Immature natural killer cell (primary cell): ENCODE results near the gene SPPL3. TPM values are rescaled to one million over a fixed set of nuclear protein-coding genes. Genes with fewer than 3 reads are reported as not detected.

Experiments
- DNase-seq, 3 donors: peaks; one replicate each; pipeline ENCODE4 v3.0.0; 2022; ENCODE audit warnings: mixed read lengths in 1 of 3
- H3K27ac Mint-ChIP-seq, 6 donors: one replicate each; pipeline ENCODE4 v1.8.0; 2020; ENCODE audit warnings: mixed read lengths in 6 of 6, mild to moderate bottlenecking in 5 of 6, inconsistent platforms in 4 of 6, moderate library complexity in 3 of 6
- H3K27me3 Mint-ChIP-seq, 3 donors: one replicate each; pipeline ENCODE4 v1.8.0; 2020 to 2021; ENCODE audit warnings: low read depth in 3 of 3, mild to moderate bottlenecking in 3 of 3, mixed read lengths in 3 of 3, moderate library complexity in 3 of 3, inconsistent platforms in 1 of 3
- H3K36me3 Mint-ChIP-seq, 3 donors: one replicate each; pipeline ENCODE4 v1.8.0; 2020; ENCODE audit warnings: mixed read lengths in 3 of 3, inconsistent platforms in 2 of 3, mild to moderate bottlenecking in 2 of 3
- H3K4me1 Mint-ChIP-seq, 2 donors: one replicate each; pipeline ENCODE4 v1.8.0; 2020; ENCODE audit warnings: inconsistent platforms in 2 of 2, mild to moderate bottlenecking in 2 of 2, mixed read lengths in 2 of 2, moderate library complexity in 1 of 2
- H3K4me3 Mint-ChIP-seq, 5 donors: one replicate each; pipeline ENCODE4 v1.8.0; 2020; ENCODE audit warnings: mild to moderate bottlenecking in 5 of 5, mixed read lengths in 5 of 5, inconsistent platforms in 3 of 5, moderate library complexity in 3 of 5
- H3K9me3 Mint-ChIP-seq, 6 donors: one replicate each; pipeline ENCODE4 v1.8.0; 2020; ENCODE audit warnings: mild to moderate bottlenecking in 6 of 6, mixed read lengths in 6 of 6, inconsistent platforms in 4 of 6, moderate library complexity in 3 of 6
- polyA plus RNA-seq, 3 donors: library from polyadenylated mRNA; unstranded; fragments of 300-500 nt; fragmentation: Illumina TruSeq; gene quantifications; one replicate each; pipeline ENCODE4 v1.2.3, GENCODE V29; 2021

SPPL3 gene
- polyA plus RNA-seq, 3 donors from 2014 or later = 10.2 to 18.8 (median 15.6) TPM

- H3K27me3 Mint-ChIP-seq = no peaks in the 10 kb centered on the region
- peaks cover 50 to 77% of the 10 kb centered on the region in 2 donors for H3K4me1 Mint-ChIP-seq
- peaks cover 0 to 2% (median 0%) of the 10 kb centered on the region in 3 donors for H3K36me3 Mint-ChIP-seq
- H3K9me3 Mint-ChIP-seq = no peaks in the 10 kb centered on the region
- H3K27ac Mint-ChIP-seq = no peak overlapping the region
- DNase-seq = no peak
- H3K4me3 Mint-ChIP-seq = no peak overlapping the region
Observed at GRCh38 chr12:120879718-120880300, 24.3 kb downstream of the SPPL3 start.

GRCh38 chr12:120879102-120879501 lies 25.1 kb downstream of the SPPL3 start:
- Mint-ChIP-seq H3K9me3 (no peaks in the 10 kb centered on the region), H3K4me1 (peaks cover 48 to 73% of the 10 kb centered on the region in 2 donors), H3K27ac (no peak overlapping the region)

DNA sequence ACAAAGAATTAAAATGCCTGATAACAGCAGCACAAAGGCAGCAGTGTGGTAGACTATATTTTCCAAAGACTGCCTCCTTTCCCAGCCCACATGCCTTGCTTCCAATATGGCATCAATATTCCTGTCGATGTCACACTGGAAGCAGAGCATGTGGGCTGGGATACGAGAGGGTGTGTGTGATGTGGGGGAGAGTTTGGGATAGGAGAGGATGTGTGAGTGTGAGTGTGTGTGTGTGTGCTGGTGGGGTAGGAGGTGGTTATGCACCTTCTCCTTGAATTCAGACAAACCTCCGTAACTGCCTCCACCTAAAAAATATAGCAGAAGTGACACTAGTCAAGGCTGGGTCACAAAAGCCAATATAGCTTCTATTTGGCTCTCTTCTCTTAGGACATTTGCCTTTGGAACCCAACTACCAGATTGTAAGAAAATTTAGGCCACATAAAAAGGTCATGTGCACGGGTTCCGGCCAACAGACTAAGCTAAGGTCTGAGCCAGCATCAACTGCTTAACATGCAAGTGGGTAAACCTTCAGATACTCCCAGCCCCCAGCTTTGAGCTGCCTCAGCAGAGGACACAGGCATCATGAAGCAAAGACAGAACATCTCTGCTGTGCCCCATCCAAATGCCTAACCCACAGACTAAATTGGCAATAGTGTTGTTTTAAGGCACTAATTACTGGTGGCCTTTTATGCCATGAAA lies 29.5 kb downstream of the SPPL3 start:
- H3K27me3 Mint-ChIP-seq = peaks cover 0 to 3% (median 0%) of the 10 kb centered on the region in 3 donors
- H3K4me3 Mint-ChIP-seq = no peak overlapping the region
- H3K4me1 Mint-ChIP-seq = peaks cover 49 to 68% of the 10 kb centered on the region in 2 donors
- no peak overlapping the region for H3K27ac Mint-ChIP-seq
- peaks cover 0 to 2% (median 0%) of the 10 kb centered on the region in 3 donors for H3K36me3 Mint-ChIP-seq
- no peaks in the 10 kb centered on the region for H3K9me3 Mint-ChIP-seq
- DNase-seq = no peak

More at GRCh38 chr12:120879102-120879501, 25.1 kb downstream of the SPPL3 start:
- Mint-ChIP-seq H3K36me3 (peaks cover 0 to 2% (median 0%) of the 10 kb centered on the region in 3 donors), H3K27me3 (peaks cover 0 to under 1% (median 0%) of the 10 kb centered on the region in 3 donors), H3K4me3 (no peak overlapping the region)
- no peak for DNase-seq

GRCh38 chr12:120873226-120873625 lies 30.9 kb downstream of the SPPL3 start:
- H3K4me3 Mint-ChIP-seq = peak overlapping the region; percentile 42 to 74 (median 69)
- H3K36me3 Mint-ChIP-seq = no peaks in the 10 kb centered on the region
- peak overlapping the region in 5 of 6 donors; percentile 1 to 30 (median 13) for H3K27ac Mint-ChIP-seq
- H3K4me1 Mint-ChIP-seq = peaks cover 47 to 64% of the 10 kb centered on the region in 2 donors
- peak in 2 of 3 donors; percentile 14 to 24 for DNase-seq
- peaks cover 0 to 3% (median 0%) of the 10 kb centered on the region in 3 donors for H3K27me3 Mint-ChIP-seq
- H3K9me3 Mint-ChIP-seq = no peaks in the 10 kb centered on the region

DNA sequence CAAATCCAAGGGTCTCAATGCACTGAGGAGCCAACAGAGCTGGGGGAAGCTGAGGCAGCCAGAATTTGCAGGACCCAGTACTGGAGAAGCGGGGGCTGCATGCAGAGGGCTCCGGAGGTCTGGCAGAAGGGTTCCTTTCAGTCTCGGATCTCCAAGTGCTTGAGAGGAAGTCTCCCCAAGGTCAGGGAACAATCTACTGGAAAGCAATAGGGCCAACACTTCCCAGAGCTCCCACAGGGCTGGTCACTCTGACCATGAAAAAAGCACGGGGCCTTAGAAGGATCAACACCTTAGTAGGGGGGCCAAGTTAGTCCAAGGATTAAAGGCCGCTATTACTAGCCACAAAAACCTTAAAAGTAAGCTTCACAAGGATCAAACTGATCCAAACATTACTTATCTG lies 31.7 kb downstream of the SPPL3 start:
- H3K27me3 Mint-ChIP-seq = peaks cover 0 to 3% (median 0%) of the 10 kb centered on the region in 3 donors
- peaks cover 47 to 64% of the 10 kb centered on the region in 2 donors for H3K4me1 Mint-ChIP-seq
- peak overlapping the region in 1 of 5 donors; percentile 41 for H3K4me3 Mint-ChIP-seq
- H3K36me3 Mint-ChIP-seq = no peaks in the 10 kb centered on the region
- no peak for DNase-seq
- H3K9me3 Mint-ChIP-seq = no peaks in the 10 kb centered on the region
- H3K27ac Mint-ChIP-seq = peak overlapping the region in 3 of 6 donors; percentile 7 to 26 (median 25)

DNA sequence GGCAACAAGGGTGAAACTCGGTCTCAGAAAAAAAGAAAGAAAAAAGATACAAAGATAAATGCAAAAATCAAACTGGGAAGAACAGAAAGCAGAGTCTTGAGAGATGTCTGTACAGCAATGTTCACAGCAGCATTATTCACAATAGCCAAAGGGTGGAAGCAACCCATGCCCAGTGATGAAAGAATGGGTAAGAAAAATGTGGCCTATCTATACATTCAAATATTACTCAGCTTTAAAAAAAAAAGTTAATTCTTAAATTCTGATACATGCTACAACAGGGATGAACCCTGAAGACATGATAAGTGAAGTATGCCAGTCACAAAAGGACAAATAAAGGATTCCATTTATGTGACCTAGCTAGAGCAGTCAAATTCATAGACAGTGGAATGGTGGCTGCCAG lies 33.7 kb downstream of the SPPL3 start:
- Mint-ChIP-seq H3K4me3 (no peak overlapping the region), H3K27ac (no peak overlapping the region), H3K27me3 (peaks cover 0 to 3% (median 2%) of the 10 kb centered on the region in 3 donors), H3K36me3 (no peaks in the 10 kb centered on the region), H3K4me1 (peaks cover 36 to 60% of the 10 kb centered on the region in 2 donors), H3K9me3 (no peaks in the 10 kb centered on the region)
- no peak for DNase-seq

- Mint-ChIP-seq H3K27me3 (peaks cover 0 to 3% (median 2%) of the 10 kb centered on the region in 3 donors), H3K9me3 (no peaks in the 10 kb centered on the region), H3K4me3 (no peak overlapping the region), H3K4me1 (peaks cover 39 to 65% of the 10 kb centered on the region in 2 donors), H3K36me3 (no peaks in the 10 kb centered on the region), H3K27ac (no peak overlapping the region)
- DNase-seq = no peak
Observed at GRCh38 chr12:120869376-120869775, 34.8 kb downstream of the SPPL3 start.

GRCh38 chr12:120866108-120866507 lies 38.0 kb downstream of the SPPL3 start:
- no peak for DNase-seq
- Mint-ChIP-seq H3K27ac (no peak overlapping the region), H3K27me3 (peaks cover 0 to 2% (median 0%) of the 10 kb centered on the region in 3 donors), H3K9me3 (no peaks in the 10 kb centered on the region), H3K36me3 (no peaks in the 10 kb centered on the region), H3K4me3 (no peak overlapping the region), H3K4me1 (peaks cover 29 to 59% of the 10 kb centered on the region in 2 donors)

DNA sequence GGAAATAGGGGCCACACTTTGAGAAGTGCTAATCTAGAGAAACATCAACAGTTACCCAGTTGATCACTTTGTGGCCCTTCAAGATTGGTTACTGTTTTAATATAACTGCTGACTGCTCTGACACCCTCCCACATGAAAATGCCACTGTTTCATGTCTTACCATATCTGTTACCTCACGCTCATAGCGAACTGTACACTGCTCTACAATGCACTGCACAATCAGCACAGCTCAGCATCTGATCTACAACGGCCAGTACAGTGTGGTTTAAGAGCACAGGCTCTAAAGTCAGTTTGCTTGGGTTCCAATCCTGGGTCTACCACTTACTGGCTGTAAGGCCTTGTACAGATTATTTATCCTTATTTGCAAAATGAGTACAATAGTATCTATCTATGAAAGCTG lies 39.1 kb downstream of the SPPL3 start:
- DNase-seq = no peak
- Mint-ChIP-seq H3K36me3 (no peaks in the 10 kb centered on the region), H3K27me3 (peaks cover 0 to 2% (median 0%) of the 10 kb centered on the region in 3 donors), H3K4me3 (no peak overlapping the region), H3K9me3 (no peaks in the 10 kb centered on the region), H3K27ac (peak overlapping the region in 2 of 6 donors; percentile 10 to 50), H3K4me1 (peaks cover 30 to 62% of the 10 kb centered on the region in 2 donors)

DNA sequence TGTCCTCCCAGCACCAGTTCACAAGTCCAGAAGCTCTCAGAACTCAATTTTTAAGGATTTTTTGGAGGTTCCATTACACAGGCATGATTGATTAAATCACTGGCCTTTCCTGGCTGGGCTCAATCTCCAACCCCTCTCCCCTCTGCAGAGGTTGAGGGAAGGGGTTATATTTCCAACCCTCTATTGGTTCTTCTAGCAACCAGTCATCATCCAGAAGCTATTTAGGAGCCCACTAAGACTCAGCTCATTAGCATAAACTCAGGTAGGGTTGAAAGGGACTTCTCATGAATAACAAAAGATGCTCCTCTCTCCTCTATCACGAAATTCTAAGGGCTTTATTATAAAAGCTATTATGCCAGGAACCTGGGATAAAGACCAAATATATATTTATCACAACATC lies 41.5 kb downstream of the SPPL3 start:
- no peak overlapping the region for H3K27ac Mint-ChIP-seq
- peaks cover 0 to 5% (median 0%) of the 10 kb centered on the region in 3 donors for H3K36me3 Mint-ChIP-seq
- no peak overlapping the region for H3K4me3 Mint-ChIP-seq
- no peaks in the 10 kb centered on the region for H3K9me3 Mint-ChIP-seq
- peaks cover 0 to 2% (median 1%) of the 10 kb centered on the region in 3 donors for H3K27me3 Mint-ChIP-seq
- no peak for DNase-seq
- peaks cover 28 to 61% of the 10 kb centered on the region in 2 donors for H3K4me1 Mint-ChIP-seq

GRCh38 chr12:120861074-120861795 lies 42.9 kb downstream of the SPPL3 start:
- Mint-ChIP-seq H3K27me3 (peaks cover 0 to 3% (median 0%) of the 10 kb centered on the region in 3 donors), H3K4me1 (peaks cover 41 to 69% of the 10 kb centered on the region in 2 donors), H3K27ac (no peak overlapping the region)

GRCh38 chr12:120858306-120859088 lies 45.7 kb downstream of the SPPL3 start:
- no peak for DNase-seq
- Mint-ChIP-seq H3K36me3 (peaks cover 0 to 5% (median 0%) of the 10 kb centered on the region in 3 donors), H3K27me3 (peaks cover 3 to 7% (median 4%) of the 10 kb centered on the region in 3 donors), H3K9me3 (no peaks in the 10 kb centered on the region), H3K4me1 (peaks cover 36 to 58% of the 10 kb centered on the region in 2 donors), H3K4me3 (no peak overlapping the region), H3K27ac (peak overlapping the region in 1 of 6 donors; percentile 10)

More at GRCh38 chr12:120861074-120861795, 42.9 kb downstream of the SPPL3 start:
- no peak overlapping the region for H3K4me3 Mint-ChIP-seq
- no peaks in the 10 kb centered on the region for H3K9me3 Mint-ChIP-seq
- DNase-seq = no peak
- peaks cover 0 to 5% (median 0%) of the 10 kb centered on the region in 3 donors for H3K36me3 Mint-ChIP-seq

DNA sequence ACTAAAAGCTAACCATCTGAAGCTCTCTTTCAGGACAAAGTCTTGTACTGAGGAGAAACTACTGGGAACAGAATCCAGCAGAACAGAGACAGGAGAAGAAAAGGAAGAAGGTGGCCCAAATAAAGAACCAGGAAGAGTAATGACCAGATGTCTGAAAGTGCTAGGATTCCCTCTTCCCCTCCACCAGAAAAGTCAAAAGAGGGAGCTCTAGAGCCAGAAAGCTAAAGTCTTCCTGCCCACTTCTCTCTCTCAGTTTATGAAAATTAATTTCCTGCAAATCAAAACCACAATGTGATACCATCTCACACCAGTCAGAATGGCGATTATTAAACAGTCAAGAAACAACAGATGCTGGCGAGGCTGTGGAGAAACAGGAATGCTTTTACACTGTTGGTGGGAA lies 47.2 kb downstream of the SPPL3 start:
- Mint-ChIP-seq H3K27ac (peak overlapping the region in 3 of 6 donors; percentile 53 to 63 (median 61)), H3K27me3 (peaks cover 3 to 7% (median 4%) of the 10 kb centered on the region in 3 donors), H3K36me3 (peaks cover 0 to 5% (median 0%) of the 10 kb centered on the region in 3 donors), H3K4me3 (peak overlapping the region; percentile 4 to 70 (median 22)), H3K4me1 (peaks cover 37 to 60% of the 10 kb centered on the region in 2 donors), H3K9me3 (no peaks in the 10 kb centered on the region)
- peak in 2 of 3 donors; percentile 11 to 22 for DNase-seq
